ENCODE measurements around the gene PHF5A. TPM values are rescaled to one million over a fixed set of nuclear protein-coding genes. Genes with fewer than 3 reads are reported as not detected.
"Not testable (repeated sequence)": the region's sequence is repeated elsewhere in the genome, so short reads cannot be mapped to it uniquely, and the experiment has no call there.

The PHF5A gene
- total and polyA plus RNA-seq, 11 donors: 13.4 to 49.9 (median 20.5) TPM

DNA sequence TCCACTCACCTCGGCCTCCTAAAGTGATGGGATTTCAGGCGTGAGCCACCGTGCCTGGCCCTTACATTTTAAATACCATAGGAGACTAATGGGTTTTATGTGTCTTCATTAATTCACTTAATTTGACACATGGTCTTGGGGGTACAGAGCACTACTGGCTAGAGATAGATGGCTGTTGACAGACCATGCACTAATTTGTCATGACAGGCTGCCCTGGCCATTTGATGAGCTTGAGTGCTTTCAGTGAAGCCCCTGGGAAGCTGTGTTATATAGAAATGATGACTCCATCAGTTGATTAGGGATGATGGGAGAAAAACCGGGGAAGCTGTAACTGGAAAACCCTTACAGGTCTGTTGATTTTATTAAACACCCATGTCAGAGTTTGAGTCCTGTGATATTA lies 6.6 kb downstream of the PHF5A start:
- Histone ChIP-seq H3K4me3 (no peak overlapping the region), H3K36me3 (peaks cover 0 to 97% (median 84%) of the 10 kb centered on the region in 9 donors), H3K4me1 (peaks cover 0 to 7% (median 0%) of the 10 kb centered on the region in 12 donors), H3K27me3 (no peaks in the 10 kb centered on the region), H3K9me3 (no peaks in the 10 kb centered on the region), H3K27ac (no peak overlapping the region)
- TF ChIP-seq, protein P1, sequence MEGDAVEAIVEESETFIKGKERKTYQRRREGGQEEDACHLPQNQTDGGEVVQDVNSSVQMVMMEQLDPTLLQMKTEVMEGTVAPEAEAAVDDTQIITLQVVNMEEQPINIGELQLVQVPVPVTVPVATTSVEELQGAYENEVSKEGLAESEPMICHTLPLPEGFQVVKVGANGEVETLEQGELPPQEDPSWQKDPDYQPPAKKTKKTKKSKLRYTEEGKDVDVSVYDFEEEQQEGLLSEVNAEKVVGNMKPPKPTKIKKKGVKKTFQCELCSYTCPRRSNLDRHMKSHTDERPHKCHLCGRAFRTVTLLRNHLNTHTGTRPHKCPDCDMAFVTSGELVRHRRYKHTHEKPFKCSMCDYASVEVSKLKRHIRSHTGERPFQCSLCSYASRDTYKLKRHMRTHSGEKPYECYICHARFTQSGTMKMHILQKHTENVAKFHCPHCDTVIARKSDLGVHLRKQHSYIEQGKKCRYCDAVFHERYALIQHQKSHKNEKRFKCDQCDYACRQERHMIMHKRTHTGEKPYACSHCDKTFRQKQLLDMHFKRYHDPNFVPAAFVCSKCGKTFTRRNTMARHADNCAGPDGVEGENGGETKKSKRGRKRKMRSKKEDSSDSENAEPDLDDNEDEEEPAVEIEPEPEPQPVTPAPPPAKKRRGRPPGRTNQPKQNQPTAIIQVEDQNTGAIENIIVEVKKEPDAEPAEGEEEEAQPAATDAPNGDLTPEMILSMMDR (IDR thresholded peaks at IDR 0.05): no peak
- no peak for TF ChIP-seq POLR2A (IDR thresholded peaks at IDR 0.05)
- intact Hi-C loops (cut with DNase I): no loop called here
- WGBS, 4 donors: 87 to 95% (median 92%) methylated on average over 4 of the region's 4 CpGs
- DNase-seq (no peak), ATAC-seq (no peak)

GRCh38 chr22:41460071-41460470 lies 8.4 kb downstream of the PHF5A start:
- ATAC-seq (peak in 3 of 4 donors; percentile 66 to 89 (median 84)), DNase-seq (peak in 4 of 5 donors; percentile 57 to 83 (median 72))
- H3K27me3 ChIP-seq; H3K4me3 ChIP-seq; intact Hi-C loops (cut with DNase I); H3K9me3 ChIP-seq; H3K4me1 ChIP-seq: not testable (repeated sequence)
- H3K36me3 ChIP-seq: peaks cover 0 to 78% (median 66%) of the 10 kb centered on the region in 9 donors
- WGBS, 4 donors: 36 to 59% (median 52%) methylated on average over 5 of the region's 5 CpGs
- H3K27ac ChIP-seq: peak overlapping the region in 2 of 12 donors; percentile 28 to 39

- DNase-seq (no peak), ATAC-seq (no peak)
- Histone ChIP-seq H3K36me3 (peaks cover 0 to 72% (median 59%) of the 10 kb centered on the region in 9 donors), H3K9me3 (no peaks in the 10 kb centered on the region), H3K27ac (peak overlapping the region in 2 of 12 donors; percentile 13 to 16), H3K27me3 (no peaks in the 10 kb centered on the region), H3K4me1 (peaks cover 0 to 7% (median 0%) of the 10 kb centered on the region in 12 donors), H3K4me3 (no peak overlapping the region)
- WGBS, 4 donors: 58 to 72% (median 70%) methylated on average over 1 of the region's 1 CpG
- no peak for TF ChIP-seq POLR2A (IDR thresholded peaks at IDR 0.05)
- TF ChIP-seq, protein P1 (IDR thresholded peaks at IDR 0.05): no peak
- intact Hi-C loops (cut with DNase I): no loop called here
These were observed 9.1 kb downstream of the PHF5A start for GRCh38 chr22:41459431-41459830.

GRCh38 chr22:41458161-41458728 lies 10.2 kb downstream of the PHF5A start:
- Histone ChIP-seq H3K9me3 (no peaks in the 10 kb centered on the region), H3K4me1 (peaks cover 0 to 7% (median 0%) of the 10 kb centered on the region in 12 donors), H3K4me3 (no peak overlapping the region), H3K36me3 (peaks cover 0 to 62% (median 49%) of the 10 kb centered on the region in 9 donors), H3K27me3 (no peaks in the 10 kb centered on the region), H3K27ac (no peak overlapping the region)
- WGBS, 4 donors: 80 to 90% (median 88%) methylated on average over 7 of the region's 7 CpGs
- intact Hi-C loops (cut with DNase I): no loop called here
- ATAC-seq: no peak
- no peak for DNase-seq
- TF ChIP-seq POLR2A (IDR thresholded peaks at IDR 0.05): no peak
- TF ChIP-seq, protein P1 (IDR thresholded peaks at IDR 0.05): no peak
